ENCODE data around the gene NFRKB.
"Not testable (repeated sequence)": the region's sequence is repeated elsewhere in the genome, so short reads cannot be mapped to it uniquely, and the experiment has no call there.

Gene NFRKB

GRCh38 chr11:129881570-129882170, 13.7 kb downstream of the NFRKB start:
- Mint-ChIP-seq H3K4me3 (no peak overlapping the region), H3K4me1 (peaks cover 5% of the 10 kb centered on the region), H3K27me3 (no peaks in the 10 kb centered on the region), H3K36me3 (ENCODE audit: insufficient read depth) (peaks cover 56% of the 10 kb centered on the region), H3K9me3 (no peaks in the 10 kb centered on the region), H3K27ac (ENCODE audit: low read depth) (no peak overlapping the region)
- no peak for ATAC-seq (replicated peaks; ENCODE audit: extremely low read depth, poor library complexity, severe bottlenecking)
- no peak for DNase-seq (ENCODE audit: low spot score in 2 of 2)

- ATAC-seq (replicated peaks; ENCODE audit: extremely low read depth, poor library complexity, severe bottlenecking): no peak
- Mint-ChIP-seq H3K4me1 (peaks cover 5% of the 10 kb centered on the region), H3K27me3 (no peaks in the 10 kb centered on the region), H3K4me3 (no peak overlapping the region), H3K27ac (ENCODE audit: low read depth) (no peak overlapping the region), H3K9me3 (no peaks in the 10 kb centered on the region), H3K36me3 (ENCODE audit: insufficient read depth) (peaks cover 58% of the 10 kb centered on the region)
- DNase-seq (ENCODE audit: low spot score in 2 of 2): no peak
These were observed 15.1 kb downstream of the NFRKB start for GRCh38 chr11:129880311-129880710.

GRCh38 chr11:129871914-129872313, 23.5 kb downstream of the NFRKB start:
- no peaks in the 10 kb centered on the region for H3K27me3 Mint-ChIP-seq
- H3K9me3 Mint-ChIP-seq: no peaks in the 10 kb centered on the region
- peaks cover 63% of the 10 kb centered on the region for H3K36me3 Mint-ChIP-seq (ENCODE audit: insufficient read depth)
- peak overlapping the region; percentile 5 for H3K27ac Mint-ChIP-seq (ENCODE audit: low read depth)
- DNase-seq (ENCODE audit: low spot score in 2 of 2) (no peak), ATAC-seq (replicated peaks; ENCODE audit: extremely low read depth, poor library complexity, severe bottlenecking) (no peak)
- no peaks in the 10 kb centered on the region for H3K4me1 Mint-ChIP-seq
- H3K4me3 Mint-ChIP-seq: no peak overlapping the region

- peaks cover 52% of the 10 kb centered on the region for H3K36me3 Mint-ChIP-seq (ENCODE audit: insufficient read depth)
- ATAC-seq (replicated peaks; ENCODE audit: extremely low read depth, poor library complexity, severe bottlenecking); H3K9me3 Mint-ChIP-seq; H3K27ac Mint-ChIP-seq (ENCODE audit: low read depth); H3K4me3 Mint-ChIP-seq; H3K27me3 Mint-ChIP-seq; DNase-seq (ENCODE audit: low spot score in 2 of 2); H3K4me1 Mint-ChIP-seq: not testable (repeated sequence)
These were observed 26.8 kb downstream of the NFRKB start for GRCh38 chr11:129868626-129869025.

- ATAC-seq (replicated peaks; ENCODE audit: extremely low read depth, poor library complexity, severe bottlenecking) (no peak), DNase-seq (ENCODE audit: low spot score in 2 of 2) (no peak)
- no peak overlapping the region for H3K27ac Mint-ChIP-seq (ENCODE audit: low read depth)
- H3K9me3 Mint-ChIP-seq: no peaks in the 10 kb centered on the region
- H3K36me3 Mint-ChIP-seq (ENCODE audit: insufficient read depth): peaks cover 40% of the 10 kb centered on the region
- no peak overlapping the region for H3K4me3 Mint-ChIP-seq
- H3K27me3 Mint-ChIP-seq: no peaks in the 10 kb centered on the region
- no peaks in the 10 kb centered on the region for H3K4me1 Mint-ChIP-seq
These were observed 29.1 kb downstream of the NFRKB start for GRCh38 chr11:129866311-129866710.

- no peak overlapping the region for H3K4me3 Mint-ChIP-seq
- H3K9me3 Mint-ChIP-seq: no peaks in the 10 kb centered on the region
- DNase-seq (ENCODE audit: low spot score in 2 of 2): no peak
- no peaks in the 10 kb centered on the region for H3K4me1 Mint-ChIP-seq
- H3K27ac Mint-ChIP-seq (ENCODE audit: low read depth): no peak overlapping the region
- no peaks in the 10 kb centered on the region for H3K27me3 Mint-ChIP-seq
- peaks cover 36% of the 10 kb centered on the region for H3K36me3 Mint-ChIP-seq (ENCODE audit: insufficient read depth)
- ATAC-seq (replicated peaks; ENCODE audit: extremely low read depth, poor library complexity, severe bottlenecking): no peak
These were observed 29.7 kb downstream of the NFRKB start for GRCh38 chr11:129865701-129866100.

- H3K4me3 Mint-ChIP-seq: no peak overlapping the region
- ATAC-seq (replicated peaks; ENCODE audit: extremely low read depth, poor library complexity, severe bottlenecking) (no peak), DNase-seq (ENCODE audit: low spot score in 2 of 2) (no peak)
- H3K36me3 Mint-ChIP-seq (ENCODE audit: insufficient read depth): peaks cover 31% of the 10 kb centered on the region
- H3K9me3 Mint-ChIP-seq: no peaks in the 10 kb centered on the region
- H3K4me1 Mint-ChIP-seq: no peaks in the 10 kb centered on the region
- no peak overlapping the region for H3K27ac Mint-ChIP-seq (ENCODE audit: low read depth)
- H3K27me3 Mint-ChIP-seq: no peaks in the 10 kb centered on the region
These were observed 30.6 kb downstream of the NFRKB start for GRCh38 chr11:129864811-129865210.

GRCh38 chr11:129861702-129862522, 33.5 kb downstream of the NFRKB start:
- H3K9me3 Mint-ChIP-seq: no peaks in the 10 kb centered on the region
- no peaks in the 10 kb centered on the region for H3K4me1 Mint-ChIP-seq
- no peak for ATAC-seq (replicated peaks; ENCODE audit: extremely low read depth, poor library complexity, severe bottlenecking)
- no peak overlapping the region for H3K27ac Mint-ChIP-seq (ENCODE audit: low read depth)
- H3K27me3 Mint-ChIP-seq: no peaks in the 10 kb centered on the region
- H3K36me3 Mint-ChIP-seq (ENCODE audit: insufficient read depth): peaks cover 16% of the 10 kb centered on the region
- DNase-seq (ENCODE audit: low spot score in 2 of 2): no peak
- no peak overlapping the region for H3K4me3 Mint-ChIP-seq

- peaks cover 3% of the 10 kb centered on the region for H3K36me3 Mint-ChIP-seq (ENCODE audit: insufficient read depth)
- H3K27ac Mint-ChIP-seq (ENCODE audit: low read depth): no peak overlapping the region
- no peaks in the 10 kb centered on the region for H3K9me3 Mint-ChIP-seq
- peaks cover 22% of the 10 kb centered on the region for H3K4me1 Mint-ChIP-seq
- H3K27me3 Mint-ChIP-seq: no peaks in the 10 kb centered on the region
- ATAC-seq (replicated peaks; ENCODE audit: extremely low read depth, poor library complexity, severe bottlenecking): no peak
- no peak for DNase-seq (ENCODE audit: low spot score in 2 of 2)
- no peak overlapping the region for H3K4me3 Mint-ChIP-seq
These were observed 39.3 kb downstream of the NFRKB start for GRCh38 chr11:129856036-129856435.

GRCh38 chr11:129855086-129855485, 40.3 kb downstream of the NFRKB start:
- Mint-ChIP-seq H3K4me1 (peaks cover 22% of the 10 kb centered on the region), H3K36me3 (ENCODE audit: insufficient read depth) (peaks cover 3% of the 10 kb centered on the region), H3K4me3 (no peak overlapping the region), H3K27ac (ENCODE audit: low read depth) (no peak overlapping the region), H3K27me3 (no peaks in the 10 kb centered on the region), H3K9me3 (no peaks in the 10 kb centered on the region)
- DNase-seq (ENCODE audit: low spot score in 2 of 2): no peak
- ATAC-seq (replicated peaks; ENCODE audit: extremely low read depth, poor library complexity, severe bottlenecking): no peak

GRCh38 chr11:129854232-129854805, 41.1 kb downstream of the NFRKB start:
- no peaks in the 10 kb centered on the region for H3K9me3 Mint-ChIP-seq
- peaks cover 22% of the 10 kb centered on the region for H3K4me1 Mint-ChIP-seq
- no peaks in the 10 kb centered on the region for H3K27me3 Mint-ChIP-seq
- DNase-seq (ENCODE audit: low spot score in 2 of 2) (no peak), ATAC-seq (replicated peaks; ENCODE audit: extremely low read depth, poor library complexity, severe bottlenecking) (no peak)
- no peak overlapping the region for H3K4me3 Mint-ChIP-seq
- H3K36me3 Mint-ChIP-seq (ENCODE audit: insufficient read depth): no peaks in the 10 kb centered on the region
- no peak overlapping the region for H3K27ac Mint-ChIP-seq (ENCODE audit: low read depth)

GRCh38 chr11:129853518-129854231, 41.7 kb downstream of the NFRKB start:
- ATAC-seq (replicated peaks; ENCODE audit: extremely low read depth, poor library complexity, severe bottlenecking): peak; percentile 87
- Mint-ChIP-seq H3K9me3 (no peaks in the 10 kb centered on the region), H3K27me3 (no peaks in the 10 kb centered on the region), H3K36me3 (ENCODE audit: insufficient read depth) (no peaks in the 10 kb centered on the region), H3K4me3 (peak overlapping the region; percentile 13), H3K27ac (ENCODE audit: low read depth) (peak overlapping the region; percentile 52), H3K4me1 (peaks cover 22% of the 10 kb centered on the region)
- peak; percentile 34 to 47 for DNase-seq (ENCODE audit: low spot score in 2 of 2)
